Epithelial cell of esophagus (primary cell): ENCODE measurements around the gene CDC42BPA.

Experiments
- DNase-seq: peaks from one replicate; pipeline ENCODE4 v3.0.0; 2010; ENCODE audit warnings: low read depth
- H3K4me3 ChIP-seq: 2 replicates; pipeline ENCODE4 v1.5.1; 2011; ENCODE audit warnings: mild to moderate bottlenecking, low read length, control low read depth
- CTCF ChIP-seq: IDR thresholded peaks from 2 replicates; pipeline ENCODE4 v1.5.1; 2011; ENCODE audit warnings: low read depth, mild to moderate bottlenecking, low read length, control low read depth, inconsistent platforms; ENCODE audit not compliant: insufficient read depth; ENCODE audit errors: missing control alignments

Gene CDC42BPA

DNA sequence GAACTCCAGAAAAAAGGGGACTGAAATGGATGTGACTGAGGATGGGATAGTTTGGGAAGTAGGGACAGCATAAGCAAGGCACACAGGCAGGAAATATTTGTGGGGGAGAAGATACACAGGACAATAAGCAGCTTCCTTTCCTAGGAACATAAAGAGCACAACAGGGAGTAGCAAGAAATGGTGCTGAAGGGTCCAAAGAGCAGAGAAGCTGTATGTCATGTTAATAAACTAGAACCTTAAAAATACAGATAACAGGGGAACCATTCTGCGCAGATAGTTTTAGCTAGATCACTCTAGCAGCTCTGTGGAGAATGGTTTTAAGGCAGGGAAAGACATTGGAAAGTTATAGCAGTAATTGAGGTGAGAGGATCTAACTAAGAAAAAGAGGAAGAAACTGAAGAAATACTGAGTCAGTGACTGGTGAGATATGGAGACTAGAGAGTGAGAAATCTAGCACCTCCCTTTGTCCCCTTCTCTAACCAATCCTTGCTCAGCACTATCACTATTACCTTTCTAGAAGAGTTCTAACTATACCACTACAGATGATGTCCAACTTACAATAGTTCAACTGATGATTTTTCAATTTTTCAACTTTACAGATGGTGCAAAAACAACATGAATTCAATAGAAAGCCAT, 95.0 kb downstream of the CDC42BPA start:
- no peak overlapping the region for H3K4me3 ChIP-seq
- TF ChIP-seq CTCF, result no peak
- DNase-seq, result no peak

DNA sequence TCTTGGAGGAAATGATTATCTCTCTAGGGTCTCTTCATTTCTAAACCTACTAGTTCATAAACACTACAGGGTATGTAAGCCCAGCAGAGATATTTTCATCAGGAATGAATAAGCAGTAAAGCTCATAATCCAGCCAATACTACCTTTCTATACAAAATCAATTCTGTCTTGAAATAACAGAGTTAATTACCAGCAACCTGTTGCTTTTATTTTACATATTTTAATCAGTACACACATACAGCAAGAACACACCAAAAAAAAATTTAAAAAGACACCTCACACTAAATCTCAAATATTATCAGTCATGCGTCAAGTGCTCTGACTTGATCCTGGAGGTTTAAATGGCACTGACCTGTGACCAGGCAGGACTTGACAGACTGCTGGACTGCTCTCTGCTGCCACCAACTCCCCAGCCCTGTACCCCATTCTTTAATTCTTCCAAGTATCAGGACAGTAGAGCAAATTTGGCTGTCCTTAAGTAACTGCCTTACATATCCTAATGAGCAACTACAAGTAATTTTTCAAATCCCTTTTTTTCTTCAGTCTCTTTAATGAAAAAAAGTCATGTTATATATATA, 98.5 kb downstream of the CDC42BPA start:
- H3K4me3 ChIP-seq, result no peak overlapping the region
- DNase-seq, result no peak
- TF ChIP-seq CTCF, result no peak

DNA sequence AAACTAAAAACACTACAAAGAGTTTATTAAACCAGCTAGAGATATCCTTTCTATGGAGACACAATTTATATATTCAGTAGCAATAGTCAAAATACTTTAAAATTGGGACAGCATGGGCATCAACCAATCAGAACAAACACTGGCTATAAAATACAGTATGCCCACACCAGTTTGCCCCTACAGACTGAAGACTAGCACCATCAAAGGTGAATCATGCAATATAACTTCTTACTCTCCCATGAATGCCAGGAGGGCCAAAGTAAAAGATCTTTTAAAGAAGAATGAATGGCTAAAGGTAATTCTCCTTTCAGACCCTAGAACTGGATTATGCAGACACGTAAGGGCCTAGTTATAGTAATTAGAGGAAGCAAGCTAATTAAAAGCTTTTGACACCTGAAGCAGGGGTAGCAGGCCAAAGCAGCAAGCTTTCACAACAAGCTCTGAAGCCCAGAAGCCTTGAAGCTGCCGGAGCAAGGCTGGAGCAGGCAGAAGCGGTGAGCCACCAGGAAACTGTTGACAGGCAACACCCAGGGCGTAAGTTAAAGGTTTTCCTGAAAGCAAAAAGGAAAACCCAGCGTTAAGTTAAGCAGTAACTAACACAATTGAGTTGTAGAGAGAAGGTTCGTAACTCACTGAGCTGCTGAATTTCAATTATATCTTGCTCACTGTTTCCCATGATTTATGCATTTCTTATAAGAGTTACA, 99.3 kb downstream of the CDC42BPA start:
- TF ChIP-seq CTCF, result no peak
- H3K4me3 ChIP-seq, result no peak overlapping the region
- DNase-seq, result no peak

GRCh38 chr1:227215863-227216510, 102.3 kb downstream of the CDC42BPA start:
- no peak overlapping the region for H3K4me3 ChIP-seq
- no peak for DNase-seq
- TF ChIP-seq CTCF, result no peak

DNA sequence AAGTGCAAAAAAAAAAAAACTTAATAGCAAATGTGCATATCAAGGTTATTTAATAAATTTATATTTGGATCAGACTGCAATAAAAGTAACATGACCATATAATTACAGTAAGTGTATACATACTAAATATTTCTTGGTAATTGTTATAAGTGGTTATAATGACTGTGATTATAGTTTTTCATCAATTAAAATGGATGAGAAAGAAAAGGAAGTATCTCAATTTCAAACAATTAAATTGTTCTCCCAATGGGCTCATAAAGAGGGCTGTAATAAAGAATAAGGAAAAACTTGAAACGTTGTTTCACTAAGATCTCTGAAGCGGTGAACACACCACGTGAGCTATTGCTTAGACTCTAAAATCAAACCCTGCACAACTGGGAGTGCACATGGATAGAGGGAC, 104.1 kb downstream of the CDC42BPA start:
- DNase-seq, result no peak
- no peak overlapping the region for H3K4me3 ChIP-seq
- TF ChIP-seq CTCF, result no peak

DNA sequence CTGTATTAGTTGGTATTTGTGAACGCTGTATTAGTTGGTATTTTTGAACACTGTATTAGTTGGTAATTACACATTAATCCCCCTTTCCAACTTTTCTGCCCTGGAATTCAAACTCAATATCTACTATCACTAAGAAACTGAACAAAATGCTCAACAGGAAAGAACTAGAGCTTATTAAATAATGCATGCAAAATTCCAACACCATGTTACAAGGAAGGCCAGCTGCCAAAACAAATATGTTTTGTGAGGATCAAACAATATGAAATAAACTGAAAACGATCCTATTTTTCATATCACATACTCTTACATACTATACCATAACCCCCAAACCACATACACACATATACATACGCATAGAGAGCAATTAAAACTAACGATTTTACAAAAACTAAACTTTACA, 104.9 kb downstream of the CDC42BPA start:
- DNase-seq, result no peak
- H3K4me3 ChIP-seq, result no peak overlapping the region
- TF ChIP-seq CTCF, result no peak
